Immature natural killer cell (primary cell): Measurements from ENCODE around the gene CFAP100. TPM values are rescaled to one million over a fixed set of nuclear protein-coding genes. Genes with fewer than 3 reads are reported as not detected.
A peak's percentile ranks its signal among the peaks of the same experiment; 100 is the strongest.

Source experiments
- DNase-seq, 3 donors: peaks; one replicate each; pipeline ENCODE4 v3.0.0; 2022; ENCODE audit warnings: mixed read lengths in 1 of 3
- H3K27ac Mint-ChIP-seq, 6 donors: one replicate each; pipeline ENCODE4 v1.8.0; 2020; ENCODE audit warnings: mixed read lengths in 6 of 6, mild to moderate bottlenecking in 5 of 6, inconsistent platforms in 4 of 6, moderate library complexity in 3 of 6
- H3K27me3 Mint-ChIP-seq, 3 donors: one replicate each; pipeline ENCODE4 v1.8.0; 2020 to 2021; ENCODE audit warnings: low read depth in 3 of 3, mild to moderate bottlenecking in 3 of 3, mixed read lengths in 3 of 3, moderate library complexity in 3 of 3, inconsistent platforms in 1 of 3
- H3K36me3 Mint-ChIP-seq, 3 donors: one replicate each; pipeline ENCODE4 v1.8.0; 2020; ENCODE audit warnings: mixed read lengths in 3 of 3, inconsistent platforms in 2 of 3, mild to moderate bottlenecking in 2 of 3
- H3K4me1 Mint-ChIP-seq, 2 donors: one replicate each; pipeline ENCODE4 v1.8.0; 2020; ENCODE audit warnings: inconsistent platforms in 2 of 2, mild to moderate bottlenecking in 2 of 2, mixed read lengths in 2 of 2, moderate library complexity in 1 of 2
- H3K4me3 Mint-ChIP-seq, 5 donors: one replicate each; pipeline ENCODE4 v1.8.0; 2020; ENCODE audit warnings: mild to moderate bottlenecking in 5 of 5, mixed read lengths in 5 of 5, inconsistent platforms in 3 of 5, moderate library complexity in 3 of 5
- H3K9me3 Mint-ChIP-seq, 6 donors: one replicate each; pipeline ENCODE4 v1.8.0; 2020; ENCODE audit warnings: mild to moderate bottlenecking in 6 of 6, mixed read lengths in 6 of 6, inconsistent platforms in 4 of 6, moderate library complexity in 3 of 6
- polyA plus RNA-seq, 3 donors: library from polyadenylated mRNA; unstranded; fragments of 300-500 nt; fragmentation: Illumina TruSeq; gene quantifications; one replicate each; pipeline ENCODE4 v1.2.3, GENCODE V29; 2021

Gene CFAP100
- polyA plus RNA-seq, 3 donors from 2014 or later = not detected

DNA sequence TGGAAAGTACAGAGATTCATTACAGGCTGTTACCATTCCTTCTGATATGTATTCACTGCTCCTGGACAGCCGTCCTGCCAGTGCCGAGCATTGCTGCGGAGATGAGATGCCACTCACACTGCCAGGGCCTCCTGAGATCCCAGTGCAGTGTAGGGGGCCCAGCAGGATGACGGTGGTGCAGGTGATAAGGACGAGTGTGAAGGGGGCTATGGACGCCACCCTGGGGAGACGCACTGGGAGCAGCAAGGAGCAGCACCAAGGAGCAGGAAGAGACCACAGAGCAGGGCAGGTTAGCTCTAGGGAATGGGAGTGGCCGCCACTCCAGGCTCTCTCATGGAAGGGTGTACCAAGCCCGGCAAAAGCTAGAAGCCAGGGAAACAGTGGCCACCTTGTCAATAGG is 33.5 kb upstream of the CFAP100 start:
- H3K27me3 Mint-ChIP-seq = peaks cover 11 to 16% (median 13%) of the 10 kb centered on the region in 3 donors
- H3K4me1 Mint-ChIP-seq = peaks cover 10 to 14% of the 10 kb centered on the region in 2 donors
- no peak overlapping the region for H3K27ac Mint-ChIP-seq
- H3K9me3 Mint-ChIP-seq = peaks cover 0 to 3% (median 0%) of the 10 kb centered on the region in 6 donors
- H3K4me3 Mint-ChIP-seq = no peak overlapping the region
- DNase-seq = no peak
- H3K36me3 Mint-ChIP-seq = no peaks in the 10 kb centered on the region

GRCh38 chr3:126364130-126364695 is 30.5 kb upstream of the CFAP100 start:
- no peaks in the 10 kb centered on the region for H3K9me3 Mint-ChIP-seq
- H3K27me3 Mint-ChIP-seq = peaks cover 3 to 7% (median 5%) of the 10 kb centered on the region in 3 donors
- H3K4me1 Mint-ChIP-seq = no peaks in the 10 kb centered on the region
- H3K4me3 Mint-ChIP-seq = no peak overlapping the region
- DNase-seq = no peak
- H3K36me3 Mint-ChIP-seq = no peaks in the 10 kb centered on the region
- H3K27ac Mint-ChIP-seq = peak overlapping the region in 2 of 6 donors; percentile 40 to 55

GRCh38 chr3:126364731-126365301 is 29.9 kb upstream of the CFAP100 start:
- H3K36me3 Mint-ChIP-seq = no peaks in the 10 kb centered on the region
- DNase-seq = no peak
- H3K27ac Mint-ChIP-seq = no peak overlapping the region
- peaks cover 2 to 5% (median 3%) of the 10 kb centered on the region in 3 donors for H3K27me3 Mint-ChIP-seq
- H3K9me3 Mint-ChIP-seq = no peaks in the 10 kb centered on the region
- no peaks in the 10 kb centered on the region for H3K4me1 Mint-ChIP-seq
- no peak overlapping the region for H3K4me3 Mint-ChIP-seq

GRCh38 chr3:126365351-126366277 is 29.1 kb upstream of the CFAP100 start:
- H3K27me3 Mint-ChIP-seq = peaks cover 2 to 7% (median 3%) of the 10 kb centered on the region in 3 donors
- H3K4me3 Mint-ChIP-seq = no peak overlapping the region

DNA sequence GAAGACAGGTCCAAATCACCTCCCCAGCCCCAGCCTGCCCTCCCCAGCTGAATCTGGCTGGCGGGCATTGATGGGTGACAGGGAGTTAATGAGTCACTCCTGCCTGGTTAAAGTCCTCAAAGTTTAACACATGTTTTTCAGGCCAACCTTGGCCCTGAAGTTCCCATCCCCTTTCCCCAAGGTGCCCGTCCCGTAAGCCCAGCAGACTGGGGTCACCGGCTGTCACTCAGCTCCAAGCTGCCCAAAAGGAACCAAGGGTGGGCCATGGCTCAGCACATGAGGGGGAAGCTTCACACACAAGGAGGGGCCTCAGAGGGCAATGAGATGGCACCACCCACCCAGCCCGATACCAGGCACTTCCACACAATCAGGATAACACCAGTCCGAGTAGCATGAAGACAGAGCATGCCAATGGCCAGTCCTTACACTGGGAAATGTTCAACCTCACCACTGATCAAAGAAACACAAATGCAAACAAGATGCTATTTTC is 27.3 kb upstream of the CFAP100 start:
- peaks cover 0 to 7% (median 0%) of the 10 kb centered on the region in 3 donors for H3K27me3 Mint-ChIP-seq
- no peak for DNase-seq

More at GRCh38 chr3:126365351-126366277, 29.1 kb upstream of the CFAP100 start:
- no peak overlapping the region for H3K27ac Mint-ChIP-seq
- DNase-seq = no peak
- H3K4me1 Mint-ChIP-seq = no peaks in the 10 kb centered on the region
- H3K9me3 Mint-ChIP-seq = no peaks in the 10 kb centered on the region
- no peaks in the 10 kb centered on the region for H3K36me3 Mint-ChIP-seq

DNA sequence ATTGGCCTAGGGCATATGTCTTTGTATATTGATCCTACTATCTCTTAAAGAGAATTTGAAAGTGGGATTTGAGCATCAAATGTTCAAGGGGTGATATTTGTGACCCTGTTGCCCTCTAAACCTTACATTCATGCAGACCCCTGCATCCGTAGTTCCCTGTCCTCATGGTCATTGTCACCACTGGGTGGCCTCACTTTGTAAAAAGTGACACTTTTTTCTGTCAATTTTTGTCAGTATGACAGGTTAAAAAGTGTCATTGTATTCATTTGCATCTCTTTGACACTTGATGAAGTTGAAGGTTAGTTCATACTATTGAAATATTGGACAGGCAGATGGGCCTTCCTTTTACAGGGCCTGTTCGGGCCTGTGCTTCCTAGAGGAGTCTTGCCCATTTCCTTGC is 25.2 kb upstream of the CFAP100 start:
- Mint-ChIP-seq H3K27me3 (peaks cover 0 to 2% (median 2%) of the 10 kb centered on the region in 3 donors), H3K36me3 (no peaks in the 10 kb centered on the region), H3K4me3 (no peak overlapping the region), H3K4me1 (no peaks in the 10 kb centered on the region), H3K27ac (no peak overlapping the region), H3K9me3 (no peaks in the 10 kb centered on the region)
- no peak for DNase-seq

More for the DNA sequence above, 27.3 kb upstream of the CFAP100 start:
- Mint-ChIP-seq H3K4me1 (no peaks in the 10 kb centered on the region), H3K9me3 (no peaks in the 10 kb centered on the region), H3K27ac (no peak overlapping the region), H3K4me3 (no peak overlapping the region), H3K36me3 (no peaks in the 10 kb centered on the region)

DNA sequence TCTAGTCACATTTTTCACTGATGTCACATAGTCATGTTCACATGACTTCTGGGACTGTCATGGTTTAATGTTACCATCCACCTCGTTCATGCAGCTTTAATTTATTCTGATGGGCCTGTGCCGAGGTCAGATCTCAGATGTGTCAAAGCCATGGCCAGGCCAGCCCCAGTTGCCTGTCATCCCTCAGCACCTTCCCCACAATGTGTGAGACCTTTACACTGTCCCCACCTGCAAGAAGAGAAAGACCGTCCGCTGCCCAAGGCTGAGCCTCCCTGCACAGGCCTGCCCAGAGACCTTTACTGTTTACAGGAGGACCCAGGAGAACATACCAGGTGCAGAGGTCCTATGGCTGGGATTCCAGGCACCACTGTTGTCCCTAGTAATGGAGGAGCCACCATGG is 24.7 kb upstream of the CFAP100 start:
- Mint-ChIP-seq H3K4me3 (no peak overlapping the region), H3K27ac (no peak overlapping the region), H3K36me3 (no peaks in the 10 kb centered on the region), H3K4me1 (no peaks in the 10 kb centered on the region), H3K9me3 (no peaks in the 10 kb centered on the region), H3K27me3 (peaks cover 0 to 2% (median 2%) of the 10 kb centered on the region in 3 donors)
- DNase-seq = no peak

GRCh38 chr3:126370606-126371005 is 24.1 kb upstream of the CFAP100 start:
- no peak overlapping the region for H3K27ac Mint-ChIP-seq
- no peaks in the 10 kb centered on the region for H3K36me3 Mint-ChIP-seq
- no peaks in the 10 kb centered on the region for H3K4me1 Mint-ChIP-seq
- peaks cover 0 to 2% (median 2%) of the 10 kb centered on the region in 3 donors for H3K27me3 Mint-ChIP-seq
- no peaks in the 10 kb centered on the region for H3K9me3 Mint-ChIP-seq
- H3K4me3 Mint-ChIP-seq = no peak overlapping the region
- no peak for DNase-seq

- no peak for DNase-seq
- Mint-ChIP-seq H3K9me3 (no peaks in the 10 kb centered on the region), H3K36me3 (no peaks in the 10 kb centered on the region), H3K27me3 (peaks cover 0 to 2% (median 2%) of the 10 kb centered on the region in 3 donors), H3K4me3 (no peak overlapping the region), H3K27ac (no peak overlapping the region), H3K4me1 (no peaks in the 10 kb centered on the region)
These were observed 23.5 kb upstream of the CFAP100 start for GRCh38 chr3:126371096-126371705.

GRCh38 chr3:126372413-126373145 is 22.1 kb upstream of the CFAP100 start:
- Mint-ChIP-seq H3K9me3 (no peaks in the 10 kb centered on the region), H3K27ac (no peak overlapping the region), H3K4me3 (no peak overlapping the region), H3K36me3 (no peaks in the 10 kb centered on the region), H3K4me1 (no peaks in the 10 kb centered on the region), H3K27me3 (peaks cover 2% of the 10 kb centered on the region in 3 donors)
- no peak for DNase-seq

DNA sequence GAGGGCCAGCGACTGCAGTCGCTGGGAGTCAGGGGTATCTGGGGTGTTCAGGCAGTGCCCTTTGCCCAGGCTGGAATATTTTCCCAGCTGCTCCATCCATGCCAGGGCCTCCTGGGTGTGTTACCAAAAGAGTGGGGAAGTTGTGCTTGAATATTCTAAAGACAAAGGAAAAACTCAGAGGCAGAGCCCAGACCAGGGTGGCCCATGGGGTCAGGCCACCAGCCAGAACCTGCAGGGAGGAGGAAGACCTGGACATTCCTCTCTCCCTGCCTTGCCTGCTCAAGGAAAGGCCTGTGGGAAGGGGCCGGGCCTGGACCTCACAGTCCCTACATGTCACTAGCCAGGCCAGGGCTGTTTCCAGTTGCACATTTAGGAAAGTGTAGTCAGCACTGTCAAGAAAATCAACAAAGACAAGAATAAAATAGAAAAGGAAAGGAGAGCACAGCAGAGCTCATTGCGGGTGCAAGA is 21.5 kb upstream of the CFAP100 start:
- Mint-ChIP-seq H3K4me3 (no peak overlapping the region), H3K9me3 (no peaks in the 10 kb centered on the region), H3K27ac (no peak overlapping the region), H3K27me3 (peaks cover 2% of the 10 kb centered on the region in 3 donors), H3K36me3 (no peaks in the 10 kb centered on the region), H3K4me1 (no peaks in the 10 kb centered on the region)
- no peak for DNase-seq

DNA sequence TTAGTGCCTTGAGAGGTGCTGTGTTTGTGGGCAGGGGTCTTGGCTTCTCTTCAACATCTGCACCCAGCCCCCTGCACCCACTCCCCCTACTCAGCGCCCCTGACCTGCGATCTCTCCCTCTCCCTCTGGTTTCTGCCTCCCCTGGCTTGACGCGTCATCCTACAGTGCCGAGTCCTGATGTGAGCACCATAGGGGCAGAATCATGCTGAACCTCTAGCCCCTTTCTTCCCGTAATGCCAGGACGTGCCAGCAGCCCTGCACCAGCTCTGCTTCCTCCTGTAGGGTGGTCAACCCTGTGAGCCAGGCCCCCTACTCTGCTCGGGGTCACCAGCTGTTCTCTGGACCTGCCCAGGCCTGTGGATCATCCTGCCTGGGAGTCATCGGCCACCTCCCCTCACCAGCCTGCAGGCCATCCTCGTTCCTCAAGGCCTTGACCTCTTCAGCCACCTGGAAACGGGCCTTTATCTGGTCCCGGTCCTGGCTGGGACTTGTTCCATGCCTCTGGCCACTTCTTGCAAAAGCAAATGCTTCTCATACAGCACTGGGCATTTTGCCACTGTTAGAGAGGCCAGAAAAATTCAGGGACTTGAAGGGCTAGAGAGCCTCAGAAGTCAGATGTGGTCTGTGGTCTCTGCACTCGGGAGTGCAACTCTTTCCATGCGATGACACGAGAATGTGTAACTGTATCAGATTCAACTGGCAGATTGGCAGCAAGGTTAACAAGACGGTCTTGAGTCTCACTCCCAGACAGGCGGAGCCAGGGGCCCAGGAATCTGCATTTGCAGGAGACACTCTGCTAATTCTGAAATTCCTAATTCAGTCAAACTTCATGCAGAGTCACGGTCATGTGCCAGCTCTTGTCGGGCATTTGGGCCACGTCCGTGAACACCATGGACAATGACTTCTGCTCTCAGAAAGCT is 20.8 kb upstream of the CFAP100 start:
- no peak for DNase-seq

More for the DNA sequence above, 20.8 kb upstream of the CFAP100 start:
- Mint-ChIP-seq H3K4me3 (no peak overlapping the region), H3K27me3 (peaks cover 2% of the 10 kb centered on the region in 3 donors), H3K4me1 (no peaks in the 10 kb centered on the region), H3K9me3 (no peaks in the 10 kb centered on the region), H3K27ac (no peak overlapping the region), H3K36me3 (no peaks in the 10 kb centered on the region)
